Motor neuron (in vitro differentiated cells): ENCODE data around the gene RTF2. TPM values are rescaled to one million over a fixed set of nuclear protein-coding genes. Genes with fewer than 3 reads are reported as not detected.

Experiments
- ATAC-seq, 8 experiments: fragments of 200-7000 bp; cut with Tn5 transposase; replicated peaks in 6 of 8; 2 replicates each; pipeline ENCODE4 v1.8.0; 2021; ENCODE audit warnings: mild to moderate bottlenecking in 8 of 8, moderate library complexity in 8 of 8
- H3K27ac ChIP-seq, 2 donors: fragments of 250-450 bp; sonication (Bioruptor Pico); 2 replicates each; pipeline ENCODE4 v1.9.0; 2021; ENCODE audit warnings: antibody characterized with exemption in 2 of 2, mild to moderate bottlenecking in 2 of 2, moderate library complexity in 1 of 2
- H3K4me1 ChIP-seq, 2 donors: fragments of 250-450 bp; sonication (Bioruptor Pico); replicated peaks in 1 of 2; 2 replicates each; pipeline ENCODE4 v1.6.1; 2021; ENCODE audit warnings: antibody characterized with exemption in 2 of 2, mild to moderate bottlenecking in 2 of 2, moderate library complexity in 1 of 2
- H3K4me3 ChIP-seq, 5 donors: fragments of 250-450 bp; sonication (Bioruptor Pico); 2 replicates each; pipeline ENCODE4 v1.9.0; 2021; ENCODE audit warnings: antibody characterized with exemption in 5 of 5, mild to moderate bottlenecking in 5 of 5, moderate library complexity in 4 of 5
- WGBS, 10 experiments: fragments of 450-650 bp; shearing (Covaris generic); methylation state at CpG; one replicate each; pipeline ENCODE4 v1.0.0; 2022; 5-methylcytosine and 5-hydroxymethylcytosine counted together
- in situ Hi-C, 9 experiments: fragments of 400-800 bp; cut with MboI; loops; one replicate each; pipeline ENCODE4 v1.15.0; 2021; ENCODE audit warnings: low sequenced_read_pairs in 9 of 9, low pct_unique_long_range_greater_than_20kb in 2 of 9; ENCODE audit not compliant: unreplicated experiment in 9 of 9
- total RNA-seq, 8 experiments: library from RNA; unstranded; fragments of 300-600 nt; gene quantifications; 2 replicates each; pipeline versions ENCODE4 v1.2.3 to v1.2.4, GENCODE V29; 2022

Gene RTF2
- total RNA-seq, 8 experiments from 2014 or later: 71.5 to 90.5 (median 74.8) TPM

GRCh38 chr20:56429502-56429901 lies 38.9 kb upstream of the RTF2 start:
- 30 to 93% (median 62%) methylated on average over 1 to 6 of the region's 6 CpGs; no CpG with 5 or more reads in 1 of the 10 experiments for WGBS, 10 experiments
- ATAC-seq: no peak
- Histone ChIP-seq H3K4me3 (no peak overlapping the region), H3K4me1 (no peaks in the 10 kb centered on the region), H3K27ac (no peak overlapping the region)
- in situ Hi-C loops: no loop called here

DNA sequence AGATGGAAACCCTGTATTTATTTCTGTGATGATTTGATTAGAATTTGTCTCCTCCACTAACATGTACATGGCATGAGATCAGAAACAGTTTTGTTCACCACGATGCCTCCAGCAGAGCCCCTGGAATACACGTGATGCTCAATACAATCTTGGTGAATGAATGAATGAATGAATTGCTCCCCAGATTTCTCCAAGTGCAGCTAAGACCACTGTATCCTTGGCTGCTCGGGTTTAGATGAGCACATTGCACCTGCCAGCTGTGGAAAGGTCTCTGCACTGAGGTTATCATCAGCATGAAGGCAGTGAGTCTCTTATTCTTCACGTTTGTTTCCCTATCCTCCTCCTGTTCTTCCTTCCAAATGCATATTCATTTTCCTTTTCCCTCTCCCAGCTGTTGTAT lies 38.5 kb upstream of the RTF2 start:
- H3K4me3 ChIP-seq: no peak overlapping the region
- 0 to 80% (median 24%) methylated on average over 1 to 4 of the region's 4 CpGs; no CpG with 5 or more reads in 2 of the 10 experiments for WGBS, 10 experiments
- H3K27ac ChIP-seq: no peak overlapping the region
- no peak for ATAC-seq
- H3K4me1 ChIP-seq: no peaks in the 10 kb centered on the region
- in situ Hi-C loops: no loop called here

GRCh38 chr20:56430461-56430860 lies 38.0 kb upstream of the RTF2 start:
- Histone ChIP-seq H3K4me1 (no peaks in the 10 kb centered on the region), H3K4me3 (no peak overlapping the region), H3K27ac (no peak overlapping the region)
- 32 to 100% (median 49%) methylated on average over 1 to 4 of the region's 4 CpGs; no CpG with 5 or more reads in 2 of the 10 experiments for WGBS, 10 experiments
- peak in 1 of 8 experiments; percentile 23 for ATAC-seq
- in situ Hi-C loops: no loop called here

- no peak for ATAC-seq
- H3K27ac ChIP-seq: no peak overlapping the region
- H3K4me3 ChIP-seq: no peak overlapping the region
- H3K4me1 ChIP-seq: no peaks in the 10 kb centered on the region
- in situ Hi-C loops: no loop called here
- 10 to 100% (median 75%) methylated on average over 1 of the region's 1 CpG; no CpG with 5 or more reads in 3 of the 10 experiments for WGBS, 10 experiments
Measured at GRCh38 chr20:56430957-56431356, 37.5 kb upstream of the RTF2 start.

GRCh38 chr20:56431471-56431870 lies 37.0 kb upstream of the RTF2 start:
- WGBS, 10 experiments: 0 to 95% (median 70%) methylated on average over 1 to 3 of the region's 3 CpGs; no CpG with 5 or more reads in 1 of the 10 experiments
- H3K4me1 ChIP-seq: no peaks in the 10 kb centered on the region
- no peak for ATAC-seq
- no peak overlapping the region for H3K4me3 ChIP-seq
- no peak overlapping the region for H3K27ac ChIP-seq
- in situ Hi-C loops: no loop called here

DNA sequence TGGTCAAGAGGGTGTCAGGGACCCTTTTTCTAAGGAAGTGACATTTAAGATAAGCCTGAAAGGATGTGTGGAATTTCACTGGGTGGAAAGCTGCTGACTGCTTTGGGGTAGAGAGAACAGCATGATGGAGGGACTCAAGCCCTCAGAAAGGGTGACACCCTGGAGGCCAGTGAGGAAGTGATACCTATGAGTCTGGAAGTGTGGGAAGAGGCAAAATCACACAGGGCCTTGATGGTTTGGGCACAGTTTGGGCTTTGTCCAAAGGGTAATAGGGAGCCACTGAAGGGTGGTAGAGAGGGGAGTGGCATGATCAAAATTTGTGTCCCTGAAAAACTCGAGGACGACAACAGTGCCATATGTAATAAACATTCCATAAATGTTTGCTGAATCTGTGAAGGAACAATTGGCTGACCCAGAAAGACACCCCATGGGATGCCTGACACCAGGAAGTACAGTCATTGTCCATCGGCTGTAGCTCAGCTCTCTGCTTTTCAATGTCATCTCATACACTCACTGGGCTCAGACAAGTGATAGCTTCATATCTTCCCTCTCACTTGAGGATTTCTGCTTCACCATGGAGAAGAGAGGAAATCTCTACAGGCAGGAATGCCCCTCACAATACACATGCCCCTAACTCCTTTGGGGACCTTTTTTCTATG lies 35.1 kb upstream of the RTF2 start:
- peak in 3 of 8 experiments; percentile 12 to 58 (median 52) for ATAC-seq
- Histone ChIP-seq H3K4me1 (no peaks in the 10 kb centered on the region), H3K27ac (no peak overlapping the region), H3K4me3 (no peak overlapping the region)
- in situ Hi-C loops: no loop called here
- WGBS, 10 experiments: 0 to 83% (median 42%) methylated on average over 2 to 3 of the region's 3 CpGs; no CpG with 5 or more reads in 4 of the 10 experiments

- ATAC-seq: peak in 5 of 8 experiments; percentile 33 to 94 (median 78)
- Histone ChIP-seq H3K4me1 (no peaks in the 10 kb centered on the region), H3K4me3 (no peak overlapping the region), H3K27ac (no peak overlapping the region)
- WGBS, 10 experiments: 0 to 96% (median 78%) methylated on average over 2 to 5 of the region's 6 CpGs; no CpG with 5 or more reads in 3 of the 10 experiments
- in situ Hi-C loops: no loop called here
Measured at GRCh38 chr20:56433880-56434255, 34.6 kb upstream of the RTF2 start.

DNA sequence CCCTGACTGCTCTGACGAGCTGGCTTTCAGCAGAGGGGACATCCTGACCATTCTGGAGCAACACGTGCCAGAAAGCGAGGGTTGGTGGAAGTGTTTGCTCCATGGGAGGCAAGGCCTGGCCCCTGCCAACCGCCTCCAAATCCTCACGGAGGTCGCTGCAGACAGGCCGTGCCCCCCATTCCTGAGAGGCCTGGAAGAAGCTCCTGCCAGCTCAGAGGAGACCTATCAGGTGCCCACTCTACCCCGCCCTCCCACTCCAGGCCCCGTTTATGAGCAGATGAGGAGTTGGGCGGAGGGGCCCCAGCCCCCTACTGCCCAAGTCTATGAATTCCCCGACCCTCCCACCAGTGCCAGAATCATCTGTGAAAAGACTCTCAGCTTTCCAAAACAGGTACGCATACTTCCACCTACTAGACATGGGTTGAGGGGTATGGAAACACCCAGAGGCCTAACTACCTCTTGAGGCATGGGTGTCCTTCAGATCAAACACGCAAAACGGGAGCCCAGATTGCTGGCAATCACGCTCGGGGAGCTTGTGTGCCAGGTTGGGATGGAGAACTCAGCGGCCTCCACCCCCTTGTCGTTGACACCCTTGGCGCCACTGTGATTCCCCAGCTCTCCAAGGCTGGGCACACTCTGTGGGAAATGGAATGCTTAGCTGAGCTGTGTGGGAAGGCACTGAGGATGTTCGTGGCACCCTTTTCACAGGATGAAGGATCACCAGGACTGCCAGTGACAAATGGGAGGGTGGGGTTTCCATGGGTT lies 31.0 kb upstream of the RTF2 start:
- Histone ChIP-seq H3K4me1 (no peaks in the 10 kb centered on the region), H3K4me3 (no peak overlapping the region), H3K27ac (no peak overlapping the region)
- in situ Hi-C loops: no loop called here
- ATAC-seq: no peak
- WGBS, 10 experiments: 57 to 96% (median 63%) methylated on average over 1 to 9 of the region's 20 CpGs; no CpG with 5 or more reads in 3 of the 10 experiments

- no peaks in the 10 kb centered on the region for H3K4me1 ChIP-seq
- no peak overlapping the region for H3K27ac ChIP-seq
- in situ Hi-C loops: no loop called here
- WGBS, 10 experiments: 72 to 100% (median 97%) methylated on average over 1 to 4 of the region's 4 CpGs; no CpG with 5 or more reads in 2 of the 10 experiments
- no peak for ATAC-seq
- H3K4me3 ChIP-seq: no peak overlapping the region
Measured at GRCh38 chr20:56438284-56438683, 30.1 kb upstream of the RTF2 start.

DNA sequence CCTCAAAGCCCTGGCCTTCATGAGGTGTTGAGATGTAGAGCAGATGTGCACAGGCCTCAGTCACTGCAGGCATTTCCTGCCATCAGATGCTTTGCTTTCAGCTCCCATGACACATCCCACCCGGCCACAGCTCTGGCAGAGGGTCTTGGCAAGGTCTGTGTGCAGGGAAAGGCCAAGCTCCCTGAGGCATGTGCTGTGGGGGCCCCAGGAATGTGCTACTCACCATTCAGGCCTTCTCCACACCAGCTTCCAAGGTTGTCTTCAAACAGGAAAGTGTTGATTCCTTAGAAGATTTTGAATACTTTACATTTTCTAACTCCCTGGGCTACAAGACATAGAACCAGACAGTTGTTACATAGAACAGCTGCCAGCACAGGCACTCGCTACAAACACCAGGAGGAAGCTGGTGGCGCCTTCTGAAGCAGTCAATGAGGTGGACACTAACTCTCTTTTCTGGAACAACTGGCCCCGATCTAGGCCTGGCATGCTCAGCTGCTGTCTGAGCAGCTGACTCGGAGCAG lies 28.6 kb upstream of the RTF2 start:
- Histone ChIP-seq H3K4me1 (no peaks in the 10 kb centered on the region), H3K27ac (no peak overlapping the region), H3K4me3 (no peak overlapping the region)
- ATAC-seq: no peak
- WGBS, 10 experiments: 0 to 83% (median 40%) methylated on average over 1 to 4 of the region's 5 CpGs; no CpG with 5 or more reads in 3 of the 10 experiments
- in situ Hi-C loops: no loop called here

DNA sequence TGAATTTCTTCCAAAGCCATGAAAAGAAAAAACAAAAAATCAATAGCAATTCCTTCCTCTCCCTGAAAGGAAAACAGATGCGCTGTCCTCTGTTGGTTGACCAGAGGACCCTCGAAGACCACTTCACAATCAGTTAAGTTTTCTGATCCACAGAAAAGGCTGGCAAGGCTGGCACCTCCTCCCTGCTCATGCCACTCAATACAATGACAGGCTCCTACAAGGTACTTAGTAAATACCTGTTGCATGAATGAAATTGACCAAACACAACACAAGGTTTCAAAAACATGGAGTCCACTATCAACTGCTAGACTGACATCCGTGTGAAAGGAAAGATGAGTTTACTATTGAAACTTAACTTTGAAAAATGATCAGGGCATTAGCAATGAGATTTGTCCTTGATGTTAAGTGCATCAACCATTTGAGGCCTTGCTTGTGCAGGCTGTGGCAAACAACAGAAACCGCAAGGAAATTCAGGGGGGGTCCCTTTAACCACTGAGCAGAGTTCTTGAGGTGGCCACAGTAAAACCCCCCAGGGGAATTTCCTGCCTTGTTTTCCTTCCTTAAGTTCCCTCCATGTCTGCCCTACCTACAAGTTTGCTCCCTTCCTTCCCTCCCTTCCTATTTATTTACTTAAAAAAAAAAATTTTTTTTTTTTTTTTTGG lies 27.9 kb upstream of the RTF2 start:
- Histone ChIP-seq H3K4me3 (no peak overlapping the region), H3K4me1 (no peaks in the 10 kb centered on the region), H3K27ac (no peak overlapping the region)
- in situ Hi-C loops: no loop called here
- ATAC-seq: no peak
- 73 to 100% (median 87%) methylated on average over 1 to 4 of the region's 4 CpGs; no CpG with 5 or more reads in 2 of the 10 experiments for WGBS, 10 experiments

GRCh38 chr20:56442389-56443365 lies 25.8 kb upstream of the RTF2 start:
- WGBS, 10 experiments: 65 to 100% (median 90%) methylated on average over 2 to 9 of the region's 17 CpGs; no CpG with 5 or more reads in 1 of the 10 experiments

More at GRCh38 chr20:56442389-56443365, 25.8 kb upstream of the RTF2 start:
- H3K27ac ChIP-seq: no peak overlapping the region
- no peak overlapping the region for H3K4me3 ChIP-seq
- H3K4me1 ChIP-seq: no peaks in the 10 kb centered on the region
- in situ Hi-C loops: no loop called here
- ATAC-seq: no peak
